HEK293 (cell line): ENCODE results near the gene USP44.

ENCODE experiments used
- ZFP41 ChIP-seq: fragments of 450-650 bp; formaldehyde crosslinking; IDR thresholded peaks from 2 replicates; pipeline ENCODE4 v1.5.1; 2016; ENCODE audit warnings: missing biosample characterization, missing genetic modification characterization, borderline replicate concordance
- ZNF394 ChIP-seq: fragments of 450-650 bp; formaldehyde crosslinking; IDR thresholded peaks from 2 replicates; pipeline ENCODE4 v1.5.1; 2016; ENCODE audit warnings: missing biosample characterization, missing genetic modification characterization, mild to moderate bottlenecking, moderate library complexity, borderline replicate concordance
- ZNF670 ChIP-seq: fragments of 450-650 bp; formaldehyde crosslinking; IDR thresholded peaks from 2 replicates; pipeline ENCODE4 v1.5.1; 2016; ENCODE audit warnings: missing biosample characterization, missing genetic modification characterization, low read depth
- ZNF791 ChIP-seq: fragments of 450-650 bp; formaldehyde crosslinking; IDR thresholded peaks from 2 replicates; pipeline ENCODE4 v1.5.1; 2016; ENCODE audit warnings: missing biosample characterization, missing genetic modification characterization
- TF ChIP-seq, protein P1 (sequence below): fragments of 450-650 bp; formaldehyde crosslinking; IDR thresholded peaks from 2 replicates; pipeline ENCODE4 v1.5.1; 2016; ENCODE audit warnings: missing biosample characterization, missing genetic modification characterization
- TF ChIP-seq, protein P2 (sequence below): fragments of 450-650 bp; formaldehyde crosslinking; IDR thresholded peaks from 2 replicates; pipeline ENCODE4 v1.5.1; 2016; ENCODE audit warnings: missing biosample characterization, missing genetic modification characterization

DNA sequence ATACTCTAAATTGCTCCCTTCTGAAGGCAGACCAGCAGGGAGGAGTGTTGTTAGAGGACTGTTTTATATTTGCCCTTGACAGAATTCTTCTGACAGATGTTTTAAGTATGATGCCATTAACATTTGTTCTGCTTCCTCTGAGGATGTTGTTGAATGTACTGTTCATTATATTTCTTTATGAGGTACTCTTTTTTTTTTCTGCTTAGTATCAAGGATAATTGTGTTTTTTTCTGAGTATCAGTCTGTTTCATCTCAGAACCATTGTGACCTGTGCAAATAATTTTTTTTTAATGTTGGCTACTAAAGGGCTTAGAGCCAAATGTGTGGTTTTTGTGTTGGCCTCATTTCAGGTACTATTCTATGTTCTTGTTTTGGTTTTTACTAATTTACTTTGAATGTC is 66.8 kb downstream of the USP44 start:
- TF ChIP-seq, protein P1, sequence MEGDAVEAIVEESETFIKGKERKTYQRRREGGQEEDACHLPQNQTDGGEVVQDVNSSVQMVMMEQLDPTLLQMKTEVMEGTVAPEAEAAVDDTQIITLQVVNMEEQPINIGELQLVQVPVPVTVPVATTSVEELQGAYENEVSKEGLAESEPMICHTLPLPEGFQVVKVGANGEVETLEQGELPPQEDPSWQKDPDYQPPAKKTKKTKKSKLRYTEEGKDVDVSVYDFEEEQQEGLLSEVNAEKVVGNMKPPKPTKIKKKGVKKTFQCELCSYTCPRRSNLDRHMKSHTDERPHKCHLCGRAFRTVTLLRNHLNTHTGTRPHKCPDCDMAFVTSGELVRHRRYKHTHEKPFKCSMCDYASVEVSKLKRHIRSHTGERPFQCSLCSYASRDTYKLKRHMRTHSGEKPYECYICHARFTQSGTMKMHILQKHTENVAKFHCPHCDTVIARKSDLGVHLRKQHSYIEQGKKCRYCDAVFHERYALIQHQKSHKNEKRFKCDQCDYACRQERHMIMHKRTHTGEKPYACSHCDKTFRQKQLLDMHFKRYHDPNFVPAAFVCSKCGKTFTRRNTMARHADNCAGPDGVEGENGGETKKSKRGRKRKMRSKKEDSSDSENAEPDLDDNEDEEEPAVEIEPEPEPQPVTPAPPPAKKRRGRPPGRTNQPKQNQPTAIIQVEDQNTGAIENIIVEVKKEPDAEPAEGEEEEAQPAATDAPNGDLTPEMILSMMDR (tag by site-specific recombination): no peak
- TF ChIP-seq ZNF670: no peak
- no peak for TF ChIP-seq ZNF791 (tag by site-specific recombination)
- TF ChIP-seq ZNF394 (tag by site-specific recombination): no peak
- no peak for TF ChIP-seq ZFP41
- TF ChIP-seq, protein P2, sequence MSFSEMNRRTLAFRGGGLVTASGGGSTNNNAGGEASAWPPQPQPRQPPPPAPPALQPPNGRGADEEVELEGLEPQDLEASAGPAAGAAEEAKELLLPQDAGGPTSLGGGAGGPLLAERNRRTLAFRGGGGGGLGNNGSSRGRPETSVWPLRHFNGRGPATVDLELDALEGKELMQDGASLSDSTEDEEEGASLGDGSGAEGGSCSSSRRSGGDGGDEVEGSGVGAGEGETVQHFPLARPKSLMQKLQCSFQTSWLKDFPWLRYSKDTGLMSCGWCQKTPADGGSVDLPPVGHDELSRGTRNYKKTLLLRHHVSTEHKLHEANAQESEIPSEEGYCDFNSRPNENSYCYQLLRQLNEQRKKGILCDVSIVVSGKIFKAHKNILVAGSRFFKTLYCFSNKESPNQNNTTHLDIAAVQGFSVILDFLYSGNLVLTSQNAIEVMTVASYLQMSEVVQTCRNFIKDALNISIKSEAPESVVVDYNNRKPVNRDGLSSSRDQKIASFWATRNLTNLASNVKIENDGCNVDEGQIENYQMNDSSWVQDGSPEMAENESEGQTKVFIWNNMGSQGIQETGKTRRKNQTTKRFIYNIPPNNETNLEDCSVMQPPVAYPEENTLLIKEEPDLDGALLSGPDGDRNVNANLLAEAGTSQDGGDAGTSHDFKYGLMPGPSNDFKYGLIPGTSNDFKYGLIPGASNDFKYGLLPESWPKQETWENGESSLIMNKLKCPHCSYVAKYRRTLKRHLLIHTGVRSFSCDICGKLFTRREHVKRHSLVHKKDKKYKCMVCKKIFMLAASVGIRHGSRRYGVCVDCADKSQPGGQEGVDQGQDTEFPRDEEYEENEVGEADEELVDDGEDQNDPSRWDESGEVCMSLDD (tag by site-specific recombination): no peak
